B cell (primary cell): ENCODE measurements around the gene PTAR1. TPM values are rescaled to one million over a fixed set of nuclear protein-coding genes. Genes with fewer than 3 reads are reported as not detected.

Experiments used
- ATAC-seq: fragments of 200-7000 bp; cut with Tn5 transposase; one replicate; pipeline ENCODE4 v1.10.0; 2021; ENCODE audit warnings: low read depth, mild to moderate bottlenecking, moderate number of reproducible peaks, moderate library complexity
- CTCF ChIA-PET: fragments of 350-600 bp; sonication (Branson Sonifier 250); formaldehyde crosslinking; loops from one replicate; lab custom pipeline; 2021; ENCODE audit warnings: antibody characterized with exemption, inconsistent platforms; lab: Charles Lee
- POLR2A ChIA-PET: fragments of 350-600 bp; sonication (Branson Sonifier 250); formaldehyde crosslinking; loops from one replicate; lab custom pipeline; 2021; ENCODE audit warnings: antibody characterized with exemption; lab: Charles Lee
- DNase-seq: peaks from one replicate; pipeline ENCODE4 v3.0.0; 2013
- H2AFZ ChIP-seq: 2 replicates; pipeline ENCODE4 v1.6.1; 2012; ENCODE audit warnings: mild to moderate bottlenecking, low read depth, low read length; ENCODE audit not compliant: insufficient read depth, poor library complexity, severe bottlenecking
- H3K27ac ChIP-seq, 2 donors: 1 replicate in 1 of 2; 2 replicates in 1 of 2; pipeline ENCODE4 v1.5.1; 2012 to 2013; ENCODE audit warnings: low read length in 2 of 2, mild to moderate bottlenecking in 2 of 2, moderate library complexity in 1 of 2
- H3K27me3 ChIP-seq, 4 experiments: fragments of 200-600 bp in 1 of 4; sonication (generic) in 1 of 4; replicated peaks in 1 of 4; 1 replicate in 2 of 4; 2 replicates in 2 of 4; pipeline versions ENCODE4 v1.6.1 to v1.7.0; 2013 to 2016; ENCODE audit warnings: low read length in 3 of 4, mild to moderate bottlenecking in 2 of 4, mixed read lengths in 1 of 4, moderate library complexity in 1 of 4; ENCODE audit not compliant: insufficient read depth in 4 of 4, control insufficient read depth in 3 of 4; ENCODE audit errors: control extremely low read depth in 1 of 4
- H3K36me3 ChIP-seq, 2 experiments: replicated peaks in 1 of 2; 1 replicate in 1 of 2; 2 replicates in 1 of 2; pipeline versions ENCODE4 v1.6.1 to v1.7.1; 2013; ENCODE audit warnings: low read length in 1 of 2; ENCODE audit not compliant: insufficient read depth in 2 of 2, control insufficient read depth in 1 of 2; ENCODE audit errors: control extremely low read depth in 1 of 2, extremely low read depth in 1 of 2
- H3K4me1 ChIP-seq, 2 donors: fragments of 200-600 bp in 1 of 2; sonication (generic) in 1 of 2; 1 replicate in 1 of 2; 2 replicates in 1 of 2; pipeline versions ENCODE4 v1.5.1 to v1.6.1; 2013 to 2017; ENCODE audit warnings: low read length in 2 of 2; ENCODE audit not compliant: control insufficient read depth in 2 of 2, insufficient read depth in 2 of 2
- H3K4me2 ChIP-seq: replicated peaks from 2 replicates; pipeline ENCODE3; 2012; ENCODE audit warnings: mild to moderate bottlenecking, low read depth, low read length; ENCODE audit not compliant: poor library complexity, severe bottlenecking
- H3K4me3 ChIP-seq, 5 experiments: fragments of 200-600 bp in 1 of 5; sonication (generic) in 1 of 5; 1 replicate in 3 of 5; 2 replicates in 2 of 5; pipeline versions ENCODE4 v1.5.1 to v1.7.0; 2011 to 2016; ENCODE audit warnings: low read length in 4 of 5, mild to moderate bottlenecking in 4 of 5, low read depth in 2 of 5, control low read depth in 1 of 5, moderate library complexity in 1 of 5; ENCODE audit not compliant: insufficient read depth in 1 of 5; ENCODE audit errors: control extremely low read depth in 1 of 5, extremely low read depth in 1 of 5
- H3K79me2 ChIP-seq: fragments of 200-600 bp; sonication (generic); one replicate; pipeline ENCODE4 v1.6.0; 2016; ENCODE audit warnings: low read length; ENCODE audit not compliant: control insufficient read depth, insufficient read depth
- H3K9ac ChIP-seq: fragments of 200-600 bp; sonication (generic); 2 replicates; pipeline ENCODE4 v1.6.1; 2017; ENCODE audit warnings: mild to moderate bottlenecking, low read length, moderate library complexity
- H3K9me3 ChIP-seq, 3 donors: one replicate each; pipeline versions ENCODE4 v1.6.1 to v1.7.1; 2013; ENCODE audit warnings: low read length in 2 of 3; ENCODE audit not compliant: control insufficient read depth in 2 of 3, insufficient read depth in 1 of 3; ENCODE audit errors: control extremely low read depth in 1 of 3
- H4K20me1 ChIP-seq: 2 replicates; pipeline ENCODE4 v1.6.0; 2012; ENCODE audit warnings: mild to moderate bottlenecking, low read length; ENCODE audit not compliant: insufficient read depth, control insufficient read depth, poor library complexity, severe bottlenecking
- H3K27ac Mint-ChIP-seq: one replicate; pipeline ENCODE4 v1.8.0; 2021; ENCODE audit warnings: mixed read lengths
- H3K27me3 Mint-ChIP-seq: one replicate; pipeline ENCODE4 v1.8.0; 2021; ENCODE audit warnings: mixed read lengths
- H3K4me1 Mint-ChIP-seq: one replicate; pipeline ENCODE4 v1.8.0; 2021; ENCODE audit warnings: mixed read lengths
- H3K4me3 Mint-ChIP-seq: one replicate; pipeline ENCODE4 v1.8.0; 2021; ENCODE audit warnings: mixed read lengths
- H3K9me3 Mint-ChIP-seq: one replicate; pipeline ENCODE4 v1.8.0; 2022; ENCODE audit warnings: mixed read lengths; ENCODE audit not compliant: insufficient read depth
- EZH2 ChIP-seq: IDR thresholded peaks from 2 replicates; pipeline ENCODE4 v1.6.1; 2012; ENCODE audit warnings: borderline replicate concordance, low read depth, mild to moderate bottlenecking, moderate library complexity, low read length; ENCODE audit not compliant: insufficient read depth, poor library complexity, severe bottlenecking
- WGBS: methylation state at CpG from one replicate; pipeline ENCODE4 v1.1.5; 2013; ENCODE audit warnings: missing lambda C conversion rate; ENCODE audit not compliant: insufficient coverage; 5-methylcytosine and 5-hydroxymethylcytosine counted together
- intact Hi-C: fragments of 100-400 bp; cut with micrococcal nuclease; formaldehyde crosslinking; loops from one replicate; pipeline ENCODE4 v1.10.0; 2022
- polyA plus RNA-seq: library from polyadenylated mRNA; depleted of rRNA; stranded (reverse); fragments of >200 nt; gene quantifications from 2 replicates; pipeline ENCODE4 v1.2.3, GENCODE V29; 2012
- total RNA-seq, 2 donors: library from RNA; stranded (reverse); fragments of 120-200 nt in 1 of 2; gene quantifications; 1 replicate in 1 of 2; 2 replicates in 1 of 2; pipeline versions ENCODE4 v1.2.3 to v1.2.4, GENCODE V29; 2013 to 2022
- TF ChIP-seq, protein P1 (sequence below): fragments of 200-600 bp; IDR thresholded peaks from one replicate; pipeline ENCODE4 v1.8.0; 2022; ENCODE audit warnings: antibody characterized with exemption, mild to moderate bottlenecking

The PTAR1 gene
- total and polyA plus RNA-seq, 2 donors (not counting 1 experiment from before 2014, with no cell fraction given) = 20.5 to 72.1 TPM

DNA sequence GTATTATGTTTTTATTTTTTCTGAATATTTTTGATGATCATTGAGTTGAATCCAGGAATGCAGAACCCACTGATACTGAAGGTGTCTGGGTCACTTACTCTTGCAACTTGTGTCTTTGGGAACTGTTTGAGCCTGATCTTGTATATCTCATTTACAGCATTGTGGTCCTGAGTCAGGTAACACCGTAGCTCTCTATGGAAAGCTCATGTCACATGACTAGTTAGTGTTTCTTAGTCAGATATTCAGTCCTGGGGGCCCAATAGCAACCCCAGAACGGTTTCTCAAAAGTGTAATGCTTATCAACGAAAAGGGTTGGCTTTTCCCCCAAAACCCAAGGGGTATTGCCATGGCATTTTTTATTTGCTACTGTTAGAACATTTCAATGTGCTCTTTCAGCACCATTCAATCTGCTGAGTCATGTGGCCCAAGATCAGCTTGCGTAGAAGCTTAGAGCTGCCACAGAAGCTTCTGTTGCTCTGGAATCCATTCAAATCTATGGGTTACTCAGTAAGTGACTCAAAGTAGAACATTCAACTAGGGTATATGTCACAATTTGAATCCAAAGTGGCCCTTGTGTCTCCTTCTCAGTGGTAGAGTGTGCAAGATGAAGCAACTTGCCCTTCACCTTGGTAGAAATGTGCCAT is 12.1 kb upstream of the PTAR1 start:
- Histone ChIP-seq H2AFZ (no peak overlapping the region), H4K20me1 (no peaks in the 10 kb centered on the region), H3K27ac (no peak overlapping the region), H3K4me2 (no peak overlapping the region), H3K4me3 (no peak overlapping the region), H3K4me1 (no peaks in the 10 kb centered on the region), H3K79me2 (no peaks in the 10 kb centered on the region), H3K36me3 (no peaks in the 10 kb centered on the region), H3K9ac (no peak overlapping the region), H3K9me3 (no peaks in the 10 kb centered on the region), H3K27me3 (no peaks in the 10 kb centered on the region)
- WGBS = 100% methylated on average over 1 of the region's 4 CpGs
- Mint-ChIP-seq H3K9me3 (no peaks in the 10 kb centered on the region), H3K4me3 (no peak overlapping the region), H3K27ac (no peak overlapping the region), H3K4me1 (no peaks in the 10 kb centered on the region), H3K27me3 (no peaks in the 10 kb centered on the region)
- no peak for ATAC-seq
- intact Hi-C loops = no loop called here
- no peak for DNase-seq
- CTCF ChIA-PET = no interaction called here
- POLR2A ChIA-PET = no interaction called here
- TF ChIP-seq EZH2 = no peak
- TF ChIP-seq, protein P1, sequence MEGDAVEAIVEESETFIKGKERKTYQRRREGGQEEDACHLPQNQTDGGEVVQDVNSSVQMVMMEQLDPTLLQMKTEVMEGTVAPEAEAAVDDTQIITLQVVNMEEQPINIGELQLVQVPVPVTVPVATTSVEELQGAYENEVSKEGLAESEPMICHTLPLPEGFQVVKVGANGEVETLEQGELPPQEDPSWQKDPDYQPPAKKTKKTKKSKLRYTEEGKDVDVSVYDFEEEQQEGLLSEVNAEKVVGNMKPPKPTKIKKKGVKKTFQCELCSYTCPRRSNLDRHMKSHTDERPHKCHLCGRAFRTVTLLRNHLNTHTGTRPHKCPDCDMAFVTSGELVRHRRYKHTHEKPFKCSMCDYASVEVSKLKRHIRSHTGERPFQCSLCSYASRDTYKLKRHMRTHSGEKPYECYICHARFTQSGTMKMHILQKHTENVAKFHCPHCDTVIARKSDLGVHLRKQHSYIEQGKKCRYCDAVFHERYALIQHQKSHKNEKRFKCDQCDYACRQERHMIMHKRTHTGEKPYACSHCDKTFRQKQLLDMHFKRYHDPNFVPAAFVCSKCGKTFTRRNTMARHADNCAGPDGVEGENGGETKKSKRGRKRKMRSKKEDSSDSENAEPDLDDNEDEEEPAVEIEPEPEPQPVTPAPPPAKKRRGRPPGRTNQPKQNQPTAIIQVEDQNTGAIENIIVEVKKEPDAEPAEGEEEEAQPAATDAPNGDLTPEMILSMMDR = no peak

DNA sequence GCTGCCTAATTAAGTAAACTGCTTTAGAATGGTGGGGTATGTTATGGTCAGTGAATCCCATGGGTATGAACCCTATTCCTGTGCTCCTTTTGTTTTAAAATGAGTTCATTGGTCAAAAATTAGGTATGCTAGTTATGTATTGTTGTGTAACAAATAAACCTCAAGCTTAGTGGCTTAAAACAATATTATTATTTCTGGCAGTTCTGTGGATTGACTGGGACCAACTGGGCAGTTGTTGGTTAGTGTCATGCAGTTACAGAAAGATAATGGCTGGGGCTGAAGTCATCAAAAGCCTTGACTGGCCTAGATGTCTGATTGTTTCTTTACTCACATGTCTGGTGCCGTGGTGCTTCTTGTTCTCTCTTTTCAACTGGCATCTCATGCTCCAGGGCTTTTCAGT is 8.9 kb upstream of the PTAR1 start:
- H3K4me1 Mint-ChIP-seq = no peaks in the 10 kb centered on the region
- no peak overlapping the region for H3K4me3 Mint-ChIP-seq

More for the DNA sequence above, 8.9 kb upstream of the PTAR1 start:
- Mint-ChIP-seq H3K27me3 (no peaks in the 10 kb centered on the region), H3K27ac (no peak overlapping the region), H3K9me3 (no peaks in the 10 kb centered on the region)
- no peak for ATAC-seq
- Histone ChIP-seq H2AFZ (no peak overlapping the region), H3K4me2 (no peak overlapping the region), H3K27ac (no peak overlapping the region), H3K79me2 (no peaks in the 10 kb centered on the region), H3K4me3 (no peak overlapping the region), H3K27me3 (no peaks in the 10 kb centered on the region), H3K4me1 (no peaks in the 10 kb centered on the region), H3K36me3 (no peaks in the 10 kb centered on the region), H3K9me3 (no peaks in the 10 kb centered on the region), H4K20me1 (no peaks in the 10 kb centered on the region), H3K9ac (no peak overlapping the region)
- no peak for TF ChIP-seq EZH2
- TF ChIP-seq, protein P1 = no peak
- intact Hi-C loops = no loop called here
- no CpG with 5 or more reads among the region's 1 CpG for WGBS
- ChIA-PET POLR2A (no interaction called here), CTCF (no interaction called here)
- DNase-seq = no peak
